GM18498 (cell line): ENCODE measurements around the gene ABCG1.

Experiments used
- ATAC-seq: cut with Tn5 transposase; IDR thresholded peaks from one replicate; pipeline ENCODE4 v1.9.1; 2021; ENCODE audit warnings: mild to moderate bottlenecking, moderate library complexity; ENCODE audit not compliant: unreplicated experiment

The ABCG1 gene

DNA sequence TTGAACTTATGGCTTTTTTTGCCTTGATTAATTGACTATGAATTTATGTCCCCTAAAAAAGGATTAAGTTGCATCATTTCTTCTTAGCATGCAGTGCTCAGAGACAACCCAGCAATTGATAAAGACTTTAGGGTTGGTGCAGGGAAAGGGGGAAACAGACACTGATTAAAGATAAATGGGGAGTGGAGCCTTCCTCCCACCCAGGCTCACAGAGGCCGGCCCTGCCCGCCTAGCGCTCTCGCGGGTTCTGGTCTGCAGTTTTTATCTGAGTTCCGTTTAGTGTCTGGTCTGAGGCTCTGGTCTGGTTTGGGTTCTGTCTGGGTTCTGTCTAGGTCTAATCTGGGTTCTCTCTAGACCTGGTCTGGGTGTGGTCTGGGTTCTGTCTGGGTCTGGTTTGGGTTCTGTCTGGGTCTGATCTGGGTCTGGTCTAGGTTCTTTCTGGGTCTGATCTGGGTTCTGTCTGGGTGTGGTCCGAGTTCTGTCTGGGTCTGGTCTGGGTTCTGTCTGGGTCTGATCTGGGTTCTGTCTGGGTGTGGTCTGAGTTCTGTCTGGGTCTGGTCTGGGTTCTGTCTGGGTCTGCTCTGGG is 48.1 kb downstream of the ABCG1 start:
- no peak for ATAC-seq

DNA sequence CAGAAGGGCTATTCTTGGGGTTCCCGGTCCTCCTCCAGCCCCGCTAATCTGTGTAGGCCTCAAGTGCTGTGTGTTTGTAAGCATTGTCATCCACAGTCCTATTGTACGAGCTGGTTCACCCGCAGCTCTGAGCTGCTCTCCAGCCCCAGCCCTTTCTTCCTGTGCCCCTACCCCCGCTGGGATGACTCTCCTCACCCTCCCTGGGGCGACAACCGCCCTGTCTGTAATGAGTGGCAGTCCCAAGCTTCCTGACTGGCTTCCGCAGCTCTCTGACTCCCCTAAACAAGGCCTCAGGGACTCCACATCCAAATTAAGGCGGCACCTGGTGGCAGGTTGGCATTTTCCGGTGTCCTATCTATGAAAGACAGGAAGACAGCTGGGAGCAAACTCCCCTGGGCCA is 50.4 kb downstream of the ABCG1 start:
- ATAC-seq: no peak

DNA sequence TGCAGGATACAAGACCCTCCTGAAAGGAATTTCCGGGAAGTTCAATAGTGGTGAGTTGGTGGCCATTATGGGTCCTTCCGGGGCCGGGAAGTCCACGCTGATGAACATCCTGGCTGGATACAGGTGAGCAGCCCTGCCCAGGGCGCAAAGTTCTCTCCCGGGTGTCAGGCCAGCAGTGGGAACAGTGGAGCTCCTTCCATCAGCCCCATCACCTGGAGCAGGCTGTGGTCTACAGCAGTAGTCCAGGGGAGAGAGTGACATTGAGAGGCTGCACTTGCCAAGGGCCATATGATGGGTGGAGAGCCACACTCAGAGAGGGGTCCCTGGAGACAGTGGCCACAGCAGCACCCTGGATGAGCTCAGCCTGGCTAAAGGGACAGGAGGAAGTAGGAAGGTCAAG is 52.1 kb downstream of the ABCG1 start:
- no peak for ATAC-seq

GRCh38 chr21:42272109-42272962 is 53.4 kb downstream of the ABCG1 start:
- ATAC-seq: no peak

GRCh38 chr21:42272984-42273600 is 54.2 kb downstream of the ABCG1 start:
- ATAC-seq: no peak

- ATAC-seq: no peak
Observed at GRCh38 chr21:42276076-42276475, 57.1 kb downstream of the ABCG1 start.

- no peak for ATAC-seq
Observed at GRCh38 chr21:42276526-42277154, 57.7 kb downstream of the ABCG1 start.

DNA sequence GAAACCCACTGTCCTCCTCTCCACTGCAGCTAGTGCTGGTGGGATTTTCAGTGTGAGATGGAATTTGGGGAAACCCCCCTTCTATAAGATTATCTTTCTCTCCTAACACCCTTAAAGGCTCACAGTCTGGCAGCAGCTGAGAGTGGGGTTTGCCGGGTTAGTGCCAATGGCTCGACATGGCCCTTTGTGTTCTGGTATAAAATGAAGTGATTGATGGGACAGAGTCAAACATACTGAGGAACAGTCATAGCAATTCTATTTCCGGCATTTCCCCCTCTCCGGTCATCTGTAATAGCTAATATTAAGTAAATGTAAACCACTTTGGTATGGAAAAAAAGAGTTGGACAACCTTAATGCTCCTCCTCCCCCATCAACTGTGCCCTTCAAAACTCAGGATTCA is 58.7 kb downstream of the ABCG1 start:
- no peak for ATAC-seq

DNA sequence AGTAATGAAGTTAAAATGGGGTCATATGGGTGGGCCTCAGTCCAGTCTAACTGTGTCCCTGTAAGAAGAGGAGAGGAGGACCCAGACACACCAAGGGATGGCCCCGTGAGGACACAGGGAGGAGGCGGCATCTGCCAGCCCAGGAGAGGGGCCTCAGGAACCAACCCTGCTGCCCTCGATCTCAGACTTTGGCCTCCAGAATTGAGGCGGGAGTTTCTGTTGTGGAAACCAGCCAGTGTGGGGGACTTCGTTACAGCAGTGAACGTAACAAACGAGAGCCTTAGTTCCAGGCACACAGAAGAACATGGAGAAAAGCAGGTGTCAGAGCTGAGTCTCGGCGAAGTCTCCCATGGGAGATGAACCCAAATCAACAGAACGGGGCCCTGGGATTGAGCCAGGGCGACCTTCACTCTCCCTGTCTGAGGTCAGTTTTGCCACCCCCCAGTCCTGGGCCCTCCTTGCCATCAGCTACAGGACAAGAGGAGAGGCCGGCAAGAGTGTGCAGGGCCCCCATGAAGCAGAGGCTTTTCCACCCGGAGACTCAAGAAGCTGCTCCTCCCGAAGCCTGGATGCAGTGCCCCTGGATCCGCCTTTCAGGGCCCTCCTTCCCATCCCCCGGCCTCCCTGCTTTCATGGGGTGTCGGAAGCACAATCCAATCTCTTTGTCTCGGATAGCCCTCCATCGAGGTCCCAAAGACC is 59.7 kb downstream of the ABCG1 start:
- no peak for ATAC-seq

- ATAC-seq: no peak
Observed at GRCh38 chr21:42279341-42279871, 60.5 kb downstream of the ABCG1 start.

DNA sequence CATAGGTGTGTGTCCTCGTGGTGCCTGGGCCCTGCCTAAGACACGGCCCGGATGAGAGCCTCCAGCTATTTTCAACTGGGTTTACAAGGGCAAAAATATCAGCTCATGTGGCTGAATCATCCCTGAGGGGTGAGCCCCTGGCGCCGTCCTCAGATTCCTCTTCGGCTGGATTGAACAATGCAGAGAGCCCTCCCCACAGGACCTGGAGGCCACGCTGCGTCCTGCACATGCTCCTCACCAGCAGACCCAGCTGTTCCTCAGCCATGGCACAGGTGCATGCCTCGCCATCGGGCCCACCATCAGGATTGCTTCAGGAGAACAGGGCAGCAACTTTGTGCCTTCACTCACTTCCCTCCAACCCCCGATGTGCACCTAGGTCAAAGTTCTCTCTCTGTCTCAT is 60.9 kb downstream of the ABCG1 start:
- ATAC-seq: no peak

- ATAC-seq: no peak
Observed at GRCh38 chr21:42280356-42281180, 61.6 kb downstream of the ABCG1 start.

DNA sequence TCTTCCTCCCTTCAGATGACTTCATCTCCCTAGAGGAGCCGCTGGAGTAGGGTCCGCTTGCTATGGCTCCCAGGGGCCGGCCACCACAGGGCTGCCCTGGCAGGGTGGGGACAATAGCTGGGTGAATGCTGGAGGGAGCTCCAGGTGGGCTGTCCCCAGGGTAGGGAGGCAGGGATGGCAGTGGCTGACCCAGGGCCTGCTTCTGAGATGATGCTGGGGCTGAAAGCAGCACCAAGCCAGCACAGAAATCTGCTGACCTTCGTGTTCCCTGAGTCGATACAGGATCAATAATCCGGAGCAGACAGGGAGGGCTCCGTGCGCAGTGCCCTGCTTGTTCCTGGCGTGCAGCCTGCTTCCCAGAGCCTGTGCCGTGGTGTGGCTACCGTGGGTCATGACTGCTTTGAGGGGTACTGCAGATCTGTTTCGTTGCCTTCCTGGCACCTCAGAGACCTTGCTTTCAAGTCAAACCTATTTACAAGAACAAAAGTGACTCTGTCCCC is 62.3 kb downstream of the ABCG1 start:
- ATAC-seq: no peak

- no peak for ATAC-seq
Observed at GRCh38 chr21:42282021-42282420, 63.1 kb downstream of the ABCG1 start.

GRCh38 chr21:42282715-42283114 is 63.8 kb downstream of the ABCG1 start:
- no peak for ATAC-seq

GRCh38 chr21:42285569-42286245 is 66.8 kb downstream of the ABCG1 start:
- no peak for ATAC-seq

DNA sequence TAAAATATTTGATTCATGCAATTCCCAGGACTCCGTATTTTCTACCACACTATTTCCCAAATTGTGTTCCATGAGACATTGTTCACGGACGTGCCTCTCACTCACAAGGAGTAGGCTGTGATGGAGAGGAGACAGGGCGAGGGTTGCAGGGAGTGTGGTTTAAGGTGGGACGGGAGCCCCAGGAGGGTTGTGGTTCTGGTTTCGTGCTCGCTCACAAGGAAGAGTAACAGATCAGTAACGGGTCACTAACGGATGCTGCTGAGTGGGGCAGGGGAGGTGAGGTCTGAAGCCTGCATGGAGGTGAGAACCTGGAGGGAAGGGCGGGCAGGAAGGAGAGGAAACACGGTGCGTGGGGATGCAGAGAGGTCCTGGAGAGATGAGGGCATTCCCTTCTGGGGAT is 67.5 kb downstream of the ABCG1 start:
- ATAC-seq: no peak

DNA sequence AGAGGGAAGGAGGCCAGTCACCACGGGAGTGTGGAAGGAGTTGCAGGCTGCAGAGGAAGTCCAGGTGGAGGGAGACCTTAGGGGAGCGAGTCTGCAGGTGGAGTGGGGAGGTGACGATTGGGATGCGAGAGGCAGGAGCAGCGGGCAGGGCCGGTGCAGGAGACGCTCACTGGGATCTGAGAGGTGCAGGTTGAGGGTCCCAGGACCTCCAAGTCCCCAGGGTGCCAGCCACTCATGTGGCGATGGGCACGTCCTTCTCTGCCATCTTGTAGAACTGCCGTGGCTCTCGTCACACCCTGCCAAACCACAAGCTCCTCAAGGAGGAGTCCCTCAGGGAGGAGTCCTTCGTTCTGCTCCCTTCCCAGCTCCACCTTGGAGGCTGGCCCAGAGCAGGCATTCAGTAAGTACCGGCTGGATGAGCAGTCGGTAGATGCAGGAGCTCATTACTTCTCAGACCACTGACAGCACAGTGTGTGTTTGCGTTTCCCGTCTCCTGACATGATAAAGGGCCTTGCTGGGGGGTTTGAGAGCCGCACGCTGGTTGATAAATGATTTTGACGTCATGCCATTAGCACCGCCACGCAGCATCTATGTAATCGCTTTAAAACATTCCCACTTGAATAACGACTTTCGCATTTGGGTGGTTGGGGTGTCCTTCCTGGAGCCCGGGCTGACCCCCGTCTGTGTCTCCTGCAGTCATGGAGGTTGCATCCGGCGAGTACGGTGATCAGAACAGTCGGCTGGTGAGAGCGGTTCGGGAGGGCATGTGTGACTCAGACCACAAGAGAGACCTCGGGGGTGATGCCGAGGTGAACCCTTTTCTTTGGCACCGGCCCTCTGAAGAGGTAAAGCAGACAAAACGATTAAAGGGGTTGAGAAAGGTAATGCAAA is 68.5 kb downstream of the ABCG1 start:
- no peak for ATAC-seq
